Measurements from ENCODE around the gene MEIOSIN. TPM values are rescaled to one million over a fixed set of nuclear protein-coding genes. Genes with fewer than 3 reads are reported as not detected.

The MEIOSIN gene
- polyA plus RNA-seq, 1 of the 3 experiments (the other 2 are of a cell fraction) = 0.03 TPM

DNA sequence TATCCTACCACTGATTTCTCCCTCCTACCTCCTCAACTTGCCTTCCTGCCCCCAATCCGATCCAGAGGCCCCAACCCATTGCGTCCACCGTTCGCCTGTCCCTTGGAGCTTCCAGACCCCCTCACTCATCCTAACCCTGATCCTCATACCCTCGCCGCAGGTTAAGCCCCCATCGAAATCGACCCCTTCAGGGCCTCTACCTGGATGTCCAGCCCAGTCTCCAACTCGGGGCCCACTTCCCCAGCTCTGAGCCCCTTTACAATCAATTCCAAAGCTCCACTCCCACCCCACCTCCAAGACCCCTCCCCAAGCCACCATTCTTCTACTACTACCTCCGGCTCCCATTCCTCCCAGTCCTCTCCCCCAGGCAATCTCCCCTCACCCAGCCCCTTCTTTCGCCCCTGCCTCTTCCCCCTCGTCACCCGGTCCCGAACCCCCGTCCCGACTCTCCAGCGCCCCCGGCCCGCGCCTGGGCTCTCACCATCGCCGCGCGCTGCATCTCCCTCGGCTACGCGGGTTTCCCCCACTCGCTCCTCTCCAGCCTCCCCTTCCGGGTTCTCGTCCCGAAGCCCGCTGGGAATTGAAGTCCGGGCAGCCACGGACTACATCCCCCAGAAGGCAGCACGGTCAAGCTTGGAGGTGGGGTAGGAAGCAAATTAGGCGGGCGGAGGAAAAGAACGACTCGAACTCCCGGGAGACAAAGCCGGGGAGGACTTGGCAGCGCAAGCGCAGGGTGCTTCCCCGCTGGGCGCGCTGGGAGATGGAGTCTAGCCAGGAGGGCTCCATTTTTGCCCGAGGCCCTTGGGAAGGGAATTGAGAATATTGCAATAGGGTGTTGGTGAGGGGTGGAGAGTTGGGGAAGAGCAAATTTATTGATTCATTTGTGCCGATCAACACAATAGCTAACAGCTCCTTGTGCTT lies 2.6 kb upstream of the MEIOSIN start, which contains the start of gene FBXO46:
TSS of gene FBXO46 (minus strand) at position 529 of the 921 bp plus-strand sequence. CDS start 17,401 bp downstream, outside the sequence.
- Histone ChIP-seq H3K79me2 (ENCODE audit: insufficient read depth) (peaks cover 54% of the 10 kb centered on the region), H3K36me3 (replicated peaks in 1 of 2; ENCODE audit: control insufficient read depth in 1 of 2, insufficient read depth in 2 of 2, low read length in 1 of 2) (no peaks in the 10 kb centered on the region), H3K9me2 (no peaks in the 10 kb centered on the region), H3K27me3 (ENCODE audit: insufficient read depth) (no peaks in the 10 kb centered on the region), H3K4me3 (ENCODE audit: low read depth in 2 of 2, low read length in 1 of 2) (peak within 1 kb of the TSS; percentile 67 to 77), H4K20me1 (ENCODE audit: insufficient read depth) (no peaks in the 10 kb centered on the region), H3K27ac (ENCODE audit: low read depth in 2 of 2, low read length in 1 of 2) (peak within 1 kb of the TSS; percentile 30 to 55; a peak in 2 of 4 replicates), H3K4me2 (peak within 1 kb of the TSS; percentile 93), H3K9me3 (no peaks in the 10 kb centered on the region), H2AFZ (ENCODE audit: low read depth) (peak within 1 kb of the TSS; percentile 98), H3K9ac (peak within 1 kb of the TSS; percentile 81), H3K4me1 (ENCODE audit: control insufficient read depth in 1 of 2, insufficient read depth in 2 of 2, low read depth in 1 of 2, low read length in 1 of 2) (peaks cover 0 to 3% of the 10 kb centered on the region in 2 experiments; a peak in 1 of 4 replicates), H3F3A (replicated peaks; ENCODE audit: insufficient read depth) (no peaks in the 10 kb centered on the region)
- WGBS (ENCODE audit: low lambda C conversion rate) = under 1% methylated on average over 48 of the region's 48 CpGs
- CTCF ChIA-PET = interaction anchor here (0.7 to 2.1 kb wide), 10 partner anchors 10 to 74 kb away, joined by 3 to 10 read pairs (median 3); partner anchors contain the start of genes QPCTL, SIX5 and SNRPD2
- POLR2A ChIA-PET = interaction anchor here (0.9 to 2.0 kb wide), 8 partner anchors 12 to 638 kb away, joined by 3 to 9 read pairs (median 4); partner anchors contain the start of genes QPCTL, SIX5 and SNRPD2
- DNase-seq = peak; percentile 97
- peak; percentile 82 for TF ChIP-seq GABPA (IDR thresholded peaks at IDR 0.05; ENCODE audit: low read depth)
- TF ChIP-seq CHD2 (IDR thresholded peaks at IDR 0.05; ENCODE audit: low read length, partially characterized antibody) = peak; percentile 97
- peak; percentile 87 for TF ChIP-seq YY1 (IDR thresholded peaks at IDR 0.05; ENCODE audit: low read depth)
- TF ChIP-seq, protein P1, sequence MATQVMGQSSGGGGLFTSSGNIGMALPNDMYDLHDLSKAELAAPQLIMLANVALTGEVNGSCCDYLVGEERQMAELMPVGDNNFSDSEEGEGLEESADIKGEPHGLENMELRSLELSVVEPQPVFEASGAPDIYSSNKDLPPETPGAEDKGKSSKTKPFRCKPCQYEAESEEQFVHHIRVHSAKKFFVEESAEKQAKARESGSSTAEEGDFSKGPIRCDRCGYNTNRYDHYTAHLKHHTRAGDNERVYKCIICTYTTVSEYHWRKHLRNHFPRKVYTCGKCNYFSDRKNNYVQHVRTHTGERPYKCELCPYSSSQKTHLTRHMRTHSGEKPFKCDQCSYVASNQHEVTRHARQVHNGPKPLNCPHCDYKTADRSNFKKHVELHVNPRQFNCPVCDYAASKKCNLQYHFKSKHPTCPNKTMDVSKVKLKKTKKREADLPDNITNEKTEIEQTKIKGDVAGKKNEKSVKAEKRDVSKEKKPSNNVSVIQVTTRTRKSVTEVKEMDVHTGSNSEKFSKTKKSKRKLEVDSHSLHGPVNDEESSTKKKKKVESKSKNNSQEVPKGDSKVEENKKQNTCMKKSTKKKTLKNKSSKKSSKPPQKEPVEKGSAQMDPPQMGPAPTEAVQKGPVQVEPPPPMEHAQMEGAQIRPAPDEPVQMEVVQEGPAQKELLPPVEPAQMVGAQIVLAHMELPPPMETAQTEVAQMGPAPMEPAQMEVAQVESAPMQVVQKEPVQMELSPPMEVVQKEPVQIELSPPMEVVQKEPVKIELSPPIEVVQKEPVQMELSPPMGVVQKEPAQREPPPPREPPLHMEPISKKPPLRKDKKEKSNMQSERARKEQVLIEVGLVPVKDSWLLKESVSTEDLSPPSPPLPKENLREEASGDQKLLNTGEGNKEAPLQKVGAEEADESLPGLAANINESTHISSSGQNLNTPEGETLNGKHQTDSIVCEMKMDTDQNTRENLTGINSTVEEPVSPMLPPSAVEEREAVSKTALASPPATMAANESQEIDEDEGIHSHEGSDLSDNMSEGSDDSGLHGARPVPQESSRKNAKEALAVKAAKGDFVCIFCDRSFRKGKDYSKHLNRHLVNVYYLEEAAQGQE (IDR thresholded peaks at IDR 0.05; ENCODE audit: low read depth, low read length) = no peak
- TF ChIP-seq RAD21 (IDR thresholded peaks at IDR 0.05; ENCODE audit: low read length) = peak; percentile 16; the same call in 1 of the 2 replicates
- TF ChIP-seq RFX5 (IDR thresholded peaks at IDR 0.05; ENCODE audit: low read length) = no peak
- TF ChIP-seq NRF1 (IDR thresholded peaks at IDR 0.05; ENCODE audit: low read depth, low read length) = peak; percentile 95
- TF ChIP-seq, protein P2, sequence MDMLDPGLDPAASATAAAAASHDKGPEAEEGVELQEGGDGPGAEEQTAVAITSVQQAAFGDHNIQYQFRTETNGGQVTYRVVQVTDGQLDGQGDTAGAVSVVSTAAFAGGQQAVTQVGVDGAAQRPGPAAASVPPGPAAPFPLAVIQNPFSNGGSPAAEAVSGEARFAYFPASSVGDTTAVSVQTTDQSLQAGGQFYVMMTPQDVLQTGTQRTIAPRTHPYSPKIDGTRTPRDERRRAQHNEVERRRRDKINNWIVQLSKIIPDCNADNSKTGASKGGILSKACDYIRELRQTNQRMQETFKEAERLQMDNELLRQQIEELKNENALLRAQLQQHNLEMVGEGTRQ (IDR thresholded peaks at IDR 0.05; ENCODE audit: borderline replicate concordance, low read depth, low read length) = no peak
- TF ChIP-seq, protein P3, sequence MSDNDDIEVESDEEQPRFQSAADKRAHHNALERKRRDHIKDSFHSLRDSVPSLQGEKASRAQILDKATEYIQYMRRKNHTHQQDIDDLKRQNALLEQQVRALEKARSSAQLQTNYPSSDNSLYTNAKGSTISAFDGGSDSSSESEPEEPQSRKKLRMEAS (IDR thresholded peaks at IDR 0.05; ENCODE audit: low read depth) = peak; percentile 63; the same call in 1 of the 2 replicates
- TF ChIP-seq JUND (IDR thresholded peaks at IDR 0.05) = no peak
- TF ChIP-seq, protein P4, sequence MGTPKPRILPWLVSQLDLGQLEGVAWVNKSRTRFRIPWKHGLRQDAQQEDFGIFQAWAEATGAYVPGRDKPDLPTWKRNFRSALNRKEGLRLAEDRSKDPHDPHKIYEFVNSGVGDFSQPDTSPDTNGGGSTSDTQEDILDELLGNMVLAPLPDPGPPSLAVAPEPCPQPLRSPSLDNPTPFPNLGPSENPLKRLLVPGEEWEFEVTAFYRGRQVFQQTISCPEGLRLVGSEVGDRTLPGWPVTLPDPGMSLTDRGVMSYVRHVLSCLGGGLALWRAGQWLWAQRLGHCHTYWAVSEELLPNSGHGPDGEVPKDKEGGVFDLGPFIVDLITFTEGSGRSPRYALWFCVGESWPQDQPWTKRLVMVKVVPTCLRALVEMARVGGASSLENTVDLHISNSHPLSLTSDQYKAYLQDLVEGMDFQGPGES (IDR thresholded peaks at IDR 0.05; ENCODE audit: low read depth, low read length) = no peak
- peak; percentile 37; the same call in 1 of the 2 replicates for TF ChIP-seq NFIC (IDR thresholded peaks at IDR 0.05; ENCODE audit: borderline replicate concordance)
- TF ChIP-seq POLR2AphosphoS5 (IDR thresholded peaks at IDR 0.05; ENCODE audit: low read depth, low read length) = peak; percentile 78
- TF ChIP-seq, protein P5, sequence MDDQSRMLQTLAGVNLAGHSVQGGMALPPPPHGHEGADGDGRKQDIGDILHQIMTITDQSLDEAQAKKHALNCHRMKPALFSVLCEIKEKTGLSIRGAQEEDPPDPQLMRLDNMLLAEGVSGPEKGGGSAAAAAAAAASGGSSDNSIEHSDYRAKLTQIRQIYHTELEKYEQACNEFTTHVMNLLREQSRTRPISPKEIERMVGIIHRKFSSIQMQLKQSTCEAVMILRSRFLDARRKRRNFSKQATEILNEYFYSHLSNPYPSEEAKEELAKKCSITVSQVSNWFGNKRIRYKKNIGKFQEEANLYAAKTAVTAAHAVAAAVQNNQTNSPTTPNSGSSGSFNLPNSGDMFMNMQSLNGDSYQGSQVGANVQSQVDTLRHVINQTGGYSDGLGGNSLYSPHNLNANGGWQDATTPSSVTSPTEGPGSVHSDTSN (IDR thresholded peaks at IDR 0.05) = no peak
- no peak; a peak in 1 of 4 replicates for TF ChIP-seq EP300 (IDR thresholded peaks at IDR 0.05; ENCODE audit: borderline replicate concordance in 1 of 2, low read depth in 1 of 2, low read length in 1 of 2)
- peak; percentile 64 for TF ChIP-seq MXI1 (IDR thresholded peaks at IDR 0.05; ENCODE audit: low read depth, low read length)
- TF ChIP-seq EZH2phosphoT487 (IDR thresholded peaks at IDR 0.05; ENCODE audit: borderline replicate concordance, low read depth) = no peak
- TF ChIP-seq, protein P6, sequence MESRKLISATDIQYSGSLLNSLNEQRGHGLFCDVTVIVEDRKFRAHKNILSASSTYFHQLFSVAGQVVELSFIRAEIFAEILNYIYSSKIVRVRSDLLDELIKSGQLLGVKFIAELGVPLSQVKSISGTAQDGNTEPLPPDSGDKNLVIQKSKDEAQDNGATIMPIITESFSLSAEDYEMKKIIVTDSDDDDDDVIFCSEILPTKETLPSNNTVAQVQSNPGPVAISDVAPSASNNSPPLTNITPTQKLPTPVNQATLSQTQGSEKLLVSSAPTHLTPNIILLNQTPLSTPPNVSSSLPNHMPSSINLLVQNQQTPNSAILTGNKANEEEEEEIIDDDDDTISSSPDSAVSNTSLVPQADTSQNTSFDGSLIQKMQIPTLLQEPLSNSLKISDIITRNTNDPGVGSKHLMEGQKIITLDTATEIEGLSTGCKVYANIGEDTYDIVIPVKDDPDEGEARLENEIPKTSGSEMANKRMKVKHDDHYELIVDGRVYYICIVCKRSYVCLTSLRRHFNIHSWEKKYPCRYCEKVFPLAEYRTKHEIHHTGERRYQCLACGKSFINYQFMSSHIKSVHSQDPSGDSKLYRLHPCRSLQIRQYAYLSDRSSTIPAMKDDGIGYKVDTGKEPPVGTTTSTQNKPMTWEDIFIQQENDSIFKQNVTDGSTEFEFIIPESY (IDR thresholded peaks at IDR 0.05; ENCODE audit: borderline replicate concordance, low read depth) = peak; percentile 91
- TF ChIP-seq TAF1 (IDR thresholded peaks at IDR 0.05; ENCODE audit: borderline replicate concordance, low read depth, low read length) = peak; percentile 46; the same call in 1 of the 2 replicates
- TF ChIP-seq, protein P7, sequence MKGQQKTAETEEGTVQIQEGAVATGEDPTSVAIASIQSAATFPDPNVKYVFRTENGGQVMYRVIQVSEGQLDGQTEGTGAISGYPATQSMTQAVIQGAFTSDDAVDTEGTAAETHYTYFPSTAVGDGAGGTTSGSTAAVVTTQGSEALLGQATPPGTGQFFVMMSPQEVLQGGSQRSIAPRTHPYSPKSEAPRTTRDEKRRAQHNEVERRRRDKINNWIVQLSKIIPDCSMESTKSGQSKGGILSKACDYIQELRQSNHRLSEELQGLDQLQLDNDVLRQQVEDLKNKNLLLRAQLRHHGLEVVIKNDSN (IDR thresholded peaks at IDR 0.05; ENCODE audit: borderline replicate concordance, low read depth) = no peak

Measured in SK-N-SH (cell line).